HG03521 (cell line): ENCODE data around the gene IKBKE.
A peak's percentile ranks its signal among the peaks of the same experiment; 100 is the strongest.

Source experiments
- ATAC-seq: cut with Tn5 transposase; IDR thresholded peaks from one replicate; pipeline ENCODE4 v1.9.1; 2021; ENCODE audit warnings: mild to moderate bottlenecking, moderate library complexity; ENCODE audit not compliant: unreplicated experiment

IKBKE gene

GRCh38 chr1:206495011-206495461 lies 24.8 kb downstream of the IKBKE start:
- no peak for ATAC-seq

- no peak for ATAC-seq
These were observed 25.3 kb downstream of the IKBKE start for GRCh38 chr1:206495493-206496046.

GRCh38 chr1:206496131-206496793 lies 26.0 kb downstream of the IKBKE start:
- no peak for ATAC-seq

GRCh38 chr1:206497363-206497762 lies 27.1 kb downstream of the IKBKE start:
- no peak for ATAC-seq

- no peak for ATAC-seq
These were observed 27.5 kb downstream of the IKBKE start for GRCh38 chr1:206497774-206498173.

- no peak for ATAC-seq
These were observed 28.4 kb downstream of the IKBKE start for GRCh38 chr1:206498685-206499084.

GRCh38 chr1:206500046-206500445 lies 29.8 kb downstream of the IKBKE start:
- ATAC-seq: no peak

GRCh38 chr1:206501881-206502280 lies 31.6 kb downstream of the IKBKE start:
- no peak for ATAC-seq

GRCh38 chr1:206502403-206502802 lies 32.1 kb downstream of the IKBKE start:
- no peak for ATAC-seq

- no peak for ATAC-seq
These were observed 32.5 kb downstream of the IKBKE start for GRCh38 chr1:206502812-206503211.

- peak; percentile 60 for ATAC-seq
These were observed 33.5 kb downstream of the IKBKE start for GRCh38 chr1:206503591-206504362.

GRCh38 chr1:206504363-206504713 lies 34.1 kb downstream of the IKBKE start:
- no peak for ATAC-seq

- no peak for ATAC-seq
These were observed 35.6 kb downstream of the IKBKE start for GRCh38 chr1:206505702-206506355.

- peak; percentile 14 for ATAC-seq
These were observed 36.4 kb downstream of the IKBKE start for GRCh38 chr1:206506405-206507283.

- ATAC-seq: peak; percentile 55
These were observed 37.2 kb downstream of the IKBKE start, which contains the start of gene RASSF5 for GRCh38 chr1:206507284-206508129. Gene RASSF5 (plus strand): TSS chr1:206507531. CDS start chr1:206507603, 72 bp downstream.

- ATAC-seq: no peak
These were observed 38.0 kb downstream of the IKBKE start for GRCh38 chr1:206508130-206508889.

GRCh38 chr1:206508956-206509355 lies 38.7 kb downstream of the IKBKE start:
- ATAC-seq: no peak

GRCh38 chr1:206509612-206510257 lies 39.5 kb downstream of the IKBKE start:
- ATAC-seq: no peak
